ENCODE results near the gene IL26.

IL26 gene

GRCh38 chr12:68199127-68199526 is 26.5 kb downstream of the IL26 start:
- no peak overlapping the region for H3K27ac ChIP-seq
- TF ChIP-seq, protein P1, sequence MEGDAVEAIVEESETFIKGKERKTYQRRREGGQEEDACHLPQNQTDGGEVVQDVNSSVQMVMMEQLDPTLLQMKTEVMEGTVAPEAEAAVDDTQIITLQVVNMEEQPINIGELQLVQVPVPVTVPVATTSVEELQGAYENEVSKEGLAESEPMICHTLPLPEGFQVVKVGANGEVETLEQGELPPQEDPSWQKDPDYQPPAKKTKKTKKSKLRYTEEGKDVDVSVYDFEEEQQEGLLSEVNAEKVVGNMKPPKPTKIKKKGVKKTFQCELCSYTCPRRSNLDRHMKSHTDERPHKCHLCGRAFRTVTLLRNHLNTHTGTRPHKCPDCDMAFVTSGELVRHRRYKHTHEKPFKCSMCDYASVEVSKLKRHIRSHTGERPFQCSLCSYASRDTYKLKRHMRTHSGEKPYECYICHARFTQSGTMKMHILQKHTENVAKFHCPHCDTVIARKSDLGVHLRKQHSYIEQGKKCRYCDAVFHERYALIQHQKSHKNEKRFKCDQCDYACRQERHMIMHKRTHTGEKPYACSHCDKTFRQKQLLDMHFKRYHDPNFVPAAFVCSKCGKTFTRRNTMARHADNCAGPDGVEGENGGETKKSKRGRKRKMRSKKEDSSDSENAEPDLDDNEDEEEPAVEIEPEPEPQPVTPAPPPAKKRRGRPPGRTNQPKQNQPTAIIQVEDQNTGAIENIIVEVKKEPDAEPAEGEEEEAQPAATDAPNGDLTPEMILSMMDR (conservative IDR thresholded peaks at IDR 0.05): no peak

- TF ChIP-seq, protein P1 (conservative IDR thresholded peaks at IDR 0.05): no peak
- no peak overlapping the region for H3K27ac ChIP-seq
These were observed 27.0 kb downstream of the IL26 start for GRCh38 chr12:68198507-68199086.

DNA sequence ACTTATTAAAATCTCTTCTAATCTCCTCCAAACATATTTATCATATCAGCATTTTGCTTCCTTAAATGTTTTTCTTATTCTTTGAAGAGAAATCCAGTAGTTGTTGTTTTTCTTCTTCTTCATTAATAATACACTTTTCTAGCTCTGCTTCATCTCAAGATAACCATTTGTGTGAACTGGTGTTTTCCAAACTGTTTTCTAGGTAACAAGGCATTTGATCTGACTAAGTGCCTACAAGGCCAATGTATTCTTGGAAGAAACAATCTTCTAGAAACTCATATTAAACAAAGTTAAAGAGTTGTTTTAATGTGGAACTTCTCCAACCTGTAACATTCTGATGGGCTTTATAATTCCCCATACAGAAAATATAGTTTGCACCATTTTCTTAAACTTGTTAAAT is 35.3 kb downstream of the IL26 start:
- no peak overlapping the region for H3K27ac ChIP-seq

DNA sequence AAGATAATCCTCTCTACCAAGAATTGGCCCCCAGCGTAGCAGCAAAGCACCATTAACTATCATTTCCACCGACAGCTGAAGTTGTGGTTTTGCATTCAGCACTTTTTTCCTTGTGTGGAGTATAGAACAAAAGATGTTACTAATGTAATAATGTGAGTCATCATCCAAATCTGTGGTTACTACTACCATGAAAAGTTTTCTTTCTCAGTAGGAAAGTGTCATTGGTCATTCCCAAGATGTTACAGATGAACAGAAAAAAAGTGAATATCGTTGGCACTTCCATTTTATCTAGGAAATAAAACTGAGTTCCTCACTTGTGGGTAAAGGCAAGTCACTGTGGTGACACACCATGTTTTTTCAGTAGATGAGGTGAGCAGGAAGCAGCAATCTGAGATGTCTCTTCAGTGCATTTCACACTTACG is 35.8 kb downstream of the IL26 start:
- TF ChIP-seq, protein P1 (conservative IDR thresholded peaks at IDR 0.05): no peak
- H3K27ac ChIP-seq: no peak overlapping the region

More for the DNA sequence above, 35.3 kb downstream of the IL26 start:
- TF ChIP-seq, protein P1 (conservative IDR thresholded peaks at IDR 0.05): no peak

DNA sequence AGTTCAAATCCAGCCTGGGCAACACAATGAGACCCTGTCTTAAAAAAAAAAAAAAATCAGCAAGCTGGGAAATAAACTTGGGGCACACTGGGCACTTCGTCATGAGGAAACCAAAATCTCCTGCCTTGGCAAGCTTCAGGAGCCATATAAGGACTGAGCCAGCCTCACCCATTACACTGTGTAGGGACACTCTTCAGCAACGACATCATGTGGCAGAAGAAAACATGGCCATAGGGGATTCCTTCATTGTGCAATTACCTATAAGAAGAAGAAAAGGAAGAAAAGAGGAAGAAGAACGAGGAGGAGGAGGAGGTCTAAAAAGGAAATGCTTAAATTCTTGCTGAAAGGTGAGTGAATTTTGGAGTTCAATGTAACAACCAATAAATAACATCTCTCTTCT is 40.0 kb downstream of the IL26 start:
- H3K27ac ChIP-seq: no peak overlapping the region
- TF ChIP-seq, protein P1 (conservative IDR thresholded peaks at IDR 0.05): no peak

- TF ChIP-seq, protein P1 (conservative IDR thresholded peaks at IDR 0.05): no peak
- H3K27ac ChIP-seq: no peak overlapping the region
These were observed 44.5 kb downstream of the IL26 start for GRCh38 chr12:68180792-68181744.

GRCh38 chr12:68178774-68179439 is 46.7 kb downstream of the IL26 start:
- no peak overlapping the region for H3K27ac ChIP-seq
- TF ChIP-seq, protein P1 (conservative IDR thresholded peaks at IDR 0.05): no peak

Measured in VCaP (cell line).